Colonic mucosa (tissue), 4 donors: ENCODE results near the gene C1orf35. TPM values are rescaled to one million over a fixed set of nuclear protein-coding genes. Genes with fewer than 3 reads are reported as not detected.

Experiments
- DNase-seq: peaks from one replicate; pipeline ENCODE4 v3.0.0-alpha.2; 2020
- H3K27ac ChIP-seq: fragments of 200-600 bp; one replicate; pipeline ENCODE4 v1.8.0; 2021
- H3K27me3 ChIP-seq: fragments of 200-600 bp; one replicate; pipeline ENCODE4 v1.8.0; 2021
- H3K36me3 ChIP-seq: fragments of 200-600 bp; one replicate; pipeline ENCODE4 v1.8.0; 2021
- H3K4me1 ChIP-seq: fragments of 200-600 bp; one replicate; pipeline ENCODE4 v1.8.0; 2021; ENCODE audit warnings: mild to moderate bottlenecking
- H3K4me3 ChIP-seq: fragments of 200-600 bp; one replicate; pipeline ENCODE4 v1.8.0; 2021
- H3K9ac ChIP-seq, 2 donors: one replicate each; pipeline ENCODE4 v1.7.0; 2013; ENCODE audit warnings: control low read depth in 2 of 2, low read depth in 2 of 2, low read length in 2 of 2
- H3K9me3 ChIP-seq: fragments of 200-600 bp; one replicate; pipeline ENCODE4 v1.8.0; 2021
- CTCF ChIP-seq: fragments of 200-600 bp; IDR thresholded peaks from one replicate; pipeline ENCODE4 v1.8.0; 2022; ENCODE audit warnings: antibody characterized with exemption, mild to moderate bottlenecking
- intact Hi-C: fragments of 100-400 bp; cut with DNase I; formaldehyde crosslinking; loops from one replicate; pipeline ENCODE4 v1.14.1; 2022
- total RNA-seq, 2 donors: library from RNA; stranded (reverse); fragmentation: NEBNext Ultra II Directional in 1 of 2; extraction: Animal tissue kit (Norgen Biotek cat#: 25700) in 1 of 2; gene quantifications; one replicate each; pipeline ENCODE4 v1.2.1, GENCODE V29; 2021
- donor health status: healthy.
- donor health status: DM: no; HTN: no; CAD: no.
- donor health status: DM: no; HTN: no; CAD: no.

The C1orf35 gene
- total RNA-seq, 2 donors from 2014 or later, result 14.9 to 26.4 TPM

DNA sequence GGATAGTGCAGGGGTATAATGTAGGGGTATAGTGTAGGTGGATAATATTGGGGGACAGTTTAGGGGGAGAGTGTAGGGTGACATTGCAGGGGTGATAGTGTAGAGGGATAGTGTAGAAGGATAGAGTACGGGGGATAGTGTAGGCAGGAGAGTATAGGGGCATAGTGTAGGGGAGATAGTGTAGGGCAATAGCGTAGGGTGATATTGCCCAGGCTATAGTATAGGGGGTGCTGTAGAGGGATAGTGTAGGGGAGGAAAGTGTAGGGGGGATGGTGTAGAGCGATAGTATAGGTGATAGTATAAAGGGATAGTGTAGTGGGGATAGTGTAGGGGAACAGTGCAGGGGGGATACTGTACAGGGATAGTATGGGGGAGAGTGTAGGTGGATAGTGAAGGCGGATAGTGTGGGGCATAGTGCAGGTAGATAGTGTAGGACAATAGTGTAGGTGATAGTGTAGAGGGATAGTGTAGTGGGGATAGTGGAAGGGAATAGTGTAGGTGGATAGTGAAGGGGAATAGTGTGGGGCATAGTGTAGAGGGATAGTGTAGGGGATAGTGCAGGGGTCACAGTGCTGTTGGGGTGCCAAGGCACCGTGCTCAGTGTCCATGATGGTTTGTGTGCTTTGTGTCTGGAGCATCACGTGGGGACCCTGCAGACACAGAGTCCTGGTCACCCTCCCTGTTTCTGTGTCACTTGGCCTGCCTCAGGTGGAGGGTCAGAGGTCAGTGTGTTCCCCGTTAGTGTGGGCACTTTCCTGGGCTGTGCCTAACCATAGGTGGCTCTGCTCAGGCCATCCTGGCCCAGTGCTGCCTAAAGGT lies 31.1 kb downstream of the C1orf35 start:
- Histone ChIP-seq H3K27ac (no peak overlapping the region), H3K27me3 (peaks cover 3% of the 10 kb centered on the region), H3K4me3 (no peak overlapping the region), H3K4me1 (no peaks in the 10 kb centered on the region), H3K9ac (no peak overlapping the region), H3K9me3 (no peaks in the 10 kb centered on the region), H3K36me3 (no peaks in the 10 kb centered on the region)
- intact Hi-C loops, result loop anchor here (5.0 kb wide), 1 partner anchor 65 kb away; the partner anchor contains the start of gene WNT3A
- DNase-seq, result no peak
- no peak for TF ChIP-seq CTCF

- H3K27ac ChIP-seq, result no peak overlapping the region
- no peak for DNase-seq
- no peak overlapping the region for H3K4me3 ChIP-seq
- intact Hi-C loops, result loop anchor here (5.0 kb wide), 1 partner anchor 64 kb away; the partner anchor contains the start of gene WNT3A
- no peaks in the 10 kb centered on the region for H3K9me3 ChIP-seq
- no peaks in the 10 kb centered on the region for H3K4me1 ChIP-seq
- H3K27me3 ChIP-seq, result peaks cover 3% of the 10 kb centered on the region
- no peaks in the 10 kb centered on the region for H3K36me3 ChIP-seq
- no peak overlapping the region for H3K9ac ChIP-seq
- TF ChIP-seq CTCF, result no peak
Observed at GRCh38 chr1:228070851-228071250, 32.3 kb downstream of the C1orf35 start.

DNA sequence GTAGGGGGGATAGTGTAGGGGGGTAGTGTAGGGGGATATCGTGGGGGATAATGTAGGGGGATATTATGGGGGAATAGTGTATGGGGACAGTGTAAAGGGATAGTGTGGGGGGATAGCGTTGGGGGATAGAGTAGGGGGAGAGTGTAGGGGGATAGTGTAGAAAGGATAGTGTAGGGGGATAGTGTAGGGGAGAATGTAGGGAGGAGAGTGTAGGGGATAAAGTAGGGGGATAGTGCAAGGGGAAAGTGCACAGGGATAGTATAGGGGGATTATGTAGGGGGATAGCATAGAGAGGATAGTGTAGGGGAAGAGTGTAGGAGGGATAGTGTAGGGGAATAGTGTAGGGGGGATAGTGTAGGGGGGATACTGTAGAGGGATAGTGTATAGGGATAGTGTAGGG lies 33.0 kb downstream of the C1orf35 start:
- intact Hi-C loops, result loop anchor here (5.0 kb wide), 1 partner anchor 63 kb away; the partner anchor contains the start of gene WNT3A

GRCh38 chr1:228068359-228068758 lies 34.8 kb downstream of the C1orf35 start:
- intact Hi-C loops, result no loop called here
- H3K36me3 ChIP-seq, result no peaks in the 10 kb centered on the region
- H3K27me3 ChIP-seq, result peaks cover 9% of the 10 kb centered on the region
- H3K9me3 ChIP-seq, result no peaks in the 10 kb centered on the region
- H3K4me1 ChIP-seq, result no peaks in the 10 kb centered on the region
- no peak for TF ChIP-seq CTCF
- H3K4me3 ChIP-seq, result no peak overlapping the region
- no peak overlapping the region for H3K9ac ChIP-seq
- no peak overlapping the region for H3K27ac ChIP-seq
- no peak for DNase-seq

More for the DNA sequence above, 33.0 kb downstream of the C1orf35 start:
- no peak overlapping the region for H3K9ac ChIP-seq
- H3K27ac ChIP-seq, result no peak overlapping the region
- no peaks in the 10 kb centered on the region for H3K9me3 ChIP-seq
- H3K36me3 ChIP-seq, result no peaks in the 10 kb centered on the region
- H3K4me1 ChIP-seq, result no peaks in the 10 kb centered on the region
- peaks cover 9% of the 10 kb centered on the region for H3K27me3 ChIP-seq
- TF ChIP-seq CTCF, result no peak
- DNase-seq, result no peak
- no peak overlapping the region for H3K4me3 ChIP-seq

GRCh38 chr1:228066891-228067654 lies 36.1 kb downstream of the C1orf35 start:
- Histone ChIP-seq H3K9me3 (no peaks in the 10 kb centered on the region), H3K4me1 (no peaks in the 10 kb centered on the region), H3K4me3 (no peak overlapping the region), H3K36me3 (no peaks in the 10 kb centered on the region), H3K27ac (no peak overlapping the region), H3K27me3 (peaks cover 10% of the 10 kb centered on the region), H3K9ac (no peak overlapping the region)
- TF ChIP-seq CTCF, result no peak
- no peak for DNase-seq
- intact Hi-C loops, result no loop called here
